Amniotic epithelial cell (primary cell): ENCODE measurements around the gene TACO1.

ENCODE experiments used
- DNase-seq: peaks from one replicate; pipeline ENCODE4 v3.0.0-alpha.2; 2010; ENCODE audit warnings: low read depth

TACO1 gene

GRCh38 chr17:63600569-63601438, at the start of gene TACO1:
TACO1 (plus strand) TSS chr17:63600895; CDS start chr17:63601084, 189 bp downstream.
- DNase-seq = peak; percentile 79

- DNase-seq = peak; percentile 24
These were observed 48.5 kb upstream of the TACO1 start for GRCh38 chr17:63552211-63552610.

- DNase-seq = no peak
These were observed 45.1 kb upstream of the TACO1 start for GRCh38 chr17:63555500-63556156.

- no peak for DNase-seq
These were observed 43.3 kb upstream of the TACO1 start for GRCh38 chr17:63557416-63557815.

- no peak for DNase-seq
These were observed 42.3 kb upstream of the TACO1 start for GRCh38 chr17:63558441-63558840.

- DNase-seq = no peak
These were observed 38.9 kb upstream of the TACO1 start for GRCh38 chr17:63561819-63562218.

GRCh38 chr17:63563339-63563738, 37.4 kb upstream of the TACO1 start:
- no peak for DNase-seq

- DNase-seq = no peak
These were observed 36.1 kb upstream of the TACO1 start for GRCh38 chr17:63564562-63564961.

- no peak for DNase-seq
These were observed 33.5 kb upstream of the TACO1 start for GRCh38 chr17:63567229-63567628.

- DNase-seq = no peak
These were observed 32.1 kb upstream of the TACO1 start for GRCh38 chr17:63568563-63568962.

- DNase-seq = peak; percentile 91
These were observed 28.9 kb upstream of the TACO1 start for GRCh38 chr17:63571632-63572310.

- DNase-seq = no peak
These were observed 27.1 kb upstream of the TACO1 start for GRCh38 chr17:63573634-63574033.

- DNase-seq = no peak
These were observed 22.5 kb upstream of the TACO1 start for GRCh38 chr17:63578027-63578768.

GRCh38 chr17:63578769-63579111, 22.0 kb upstream of the TACO1 start:
- no peak for DNase-seq

GRCh38 chr17:63579633-63580032, 21.1 kb upstream of the TACO1 start:
- DNase-seq = no peak

- no peak for DNase-seq
These were observed 12.9 kb upstream of the TACO1 start for GRCh38 chr17:63587770-63588169.

- DNase-seq = no peak
These were observed 11.9 kb upstream of the TACO1 start for GRCh38 chr17:63588797-63589196.

GRCh38 chr17:63589646-63590045, 11.0 kb upstream of the TACO1 start:
- DNase-seq = no peak

GRCh38 chr17:63592797-63593196, 7.9 kb upstream of the TACO1 start:
- no peak for DNase-seq

GRCh38 chr17:63595132-63595531, 5.6 kb upstream of the TACO1 start:
- DNase-seq = no peak

- no peak for DNase-seq
These were observed 3.7 kb upstream of the TACO1 start for GRCh38 chr17:63596856-63597586.

GRCh38 chr17:63598281-63598680, 2.4 kb upstream of the TACO1 start:
- DNase-seq = no peak
